Mesodermal cell (in vitro differentiated cells): Measurements from ENCODE around the gene HIBCH.

Experiments
- H3K27ac ChIP-seq: 2 replicates; pipeline ENCODE4 v1.7.0; 2013; ENCODE audit warnings: mild to moderate bottlenecking, low read depth, low read length, moderate library complexity; ENCODE audit not compliant: severe bottlenecking
- H3K36me3 ChIP-seq: 2 replicates; pipeline ENCODE4 v1.7.1; 2013; ENCODE audit warnings: mild to moderate bottlenecking, low read length, moderate library complexity; ENCODE audit not compliant: control insufficient read depth, insufficient read depth
- H3K4me1 ChIP-seq: one replicate; pipeline ENCODE4 v1.7.1; 2013; ENCODE audit warnings: mild to moderate bottlenecking, low read length; ENCODE audit not compliant: insufficient read depth, control insufficient read depth, poor library complexity, severe bottlenecking
- H3K4me3 ChIP-seq: 2 replicates; pipeline ENCODE4 v1.7.0; 2013; ENCODE audit warnings: low read length, control low read depth, mild to moderate bottlenecking; ENCODE audit not compliant: insufficient read depth, poor library complexity, severe bottlenecking; ENCODE audit errors: extremely low read depth
- H3K9me3 ChIP-seq: 2 replicates; pipeline ENCODE4 v1.7.1; 2013; ENCODE audit warnings: mild to moderate bottlenecking, low read length, moderate library complexity; ENCODE audit not compliant: control insufficient read depth
- WGBS, 2 experiments: methylation state at CpG; one replicate each; pipeline ENCODE4 v1.1.5; 2013; ENCODE audit warnings: missing lambda C conversion rate in 2 of 2; ENCODE audit not compliant: insufficient coverage in 2 of 2; 5-methylcytosine and 5-hydroxymethylcytosine counted together

The HIBCH gene

GRCh38 chr2:190209559-190209958 is 110.1 kb downstream of the HIBCH start:
- Histone ChIP-seq H3K9me3 (no peaks in the 10 kb centered on the region), H3K4me3 (no peak overlapping the region), H3K4me1 (no peaks in the 10 kb centered on the region), H3K36me3 (peaks cover 12% of the 10 kb centered on the region), H3K27ac (no peak overlapping the region)
- WGBS, 2 experiments = 92 to 96% methylated on average over 3 to 4 of the region's 5 CpGs

DNA sequence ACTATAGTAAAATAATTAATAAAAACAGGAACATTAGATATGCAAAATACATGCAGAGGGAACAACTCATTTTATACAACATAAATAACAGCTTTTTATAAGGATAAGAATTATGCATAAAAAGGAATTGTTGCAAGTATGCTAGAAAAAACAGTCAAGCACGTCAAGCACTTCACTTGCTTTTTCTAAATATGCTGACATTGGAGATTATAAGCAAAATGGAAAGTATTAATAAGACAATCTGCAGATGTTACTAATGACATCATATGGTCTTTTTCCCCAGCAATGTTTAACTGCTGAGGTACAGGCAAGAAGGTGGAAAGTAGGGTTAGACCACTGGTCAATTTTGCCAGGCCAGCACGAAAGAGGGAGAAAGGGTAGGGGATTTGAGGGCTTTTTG is 111.7 kb downstream of the HIBCH start:
- 82 to 90% methylated on average over 1 to 2 of the region's 2 CpGs for WGBS, 2 experiments
- Histone ChIP-seq H3K4me3 (no peak overlapping the region), H3K36me3 (peaks cover 5% of the 10 kb centered on the region), H3K4me1 (no peaks in the 10 kb centered on the region), H3K27ac (no peak overlapping the region), H3K9me3 (no peaks in the 10 kb centered on the region)

- peaks cover 6% of the 10 kb centered on the region for H3K36me3 ChIP-seq
- H3K9me3 ChIP-seq = no peaks in the 10 kb centered on the region
- no peak overlapping the region for H3K27ac ChIP-seq
- H3K4me3 ChIP-seq = no peak overlapping the region
- H3K4me1 ChIP-seq = no peaks in the 10 kb centered on the region
- no CpG with 5 or more reads among the region's 4 CpGs for WGBS, 2 experiments
Measured at GRCh38 chr2:190205657-190206056, 114.0 kb downstream of the HIBCH start.

- Histone ChIP-seq H3K36me3 (peaks cover 14% of the 10 kb centered on the region), H3K4me1 (no peaks in the 10 kb centered on the region), H3K9me3 (no peaks in the 10 kb centered on the region), H3K4me3 (no peak overlapping the region), H3K27ac (no peak overlapping the region)
- WGBS, 2 experiments = 89 to 91% methylated on average over 1 of the region's 1 CpG
Measured at GRCh38 chr2:190202604-190203003, 117.0 kb downstream of the HIBCH start.

- Histone ChIP-seq H3K27ac (no peak overlapping the region), H3K9me3 (no peaks in the 10 kb centered on the region), H3K36me3 (peaks cover 20% of the 10 kb centered on the region), H3K4me1 (no peaks in the 10 kb centered on the region), H3K4me3 (no peak overlapping the region)
Measured at GRCh38 chr2:190202018-190202417, 117.6 kb downstream of the HIBCH start.

- H3K9me3 ChIP-seq = no peaks in the 10 kb centered on the region
- WGBS, 2 experiments = no CpG with 5 or more reads among the region's 1 CpG
- no peaks in the 10 kb centered on the region for H3K4me1 ChIP-seq
- peaks cover 21% of the 10 kb centered on the region for H3K36me3 ChIP-seq
- no peak overlapping the region for H3K4me3 ChIP-seq
- no peak overlapping the region for H3K27ac ChIP-seq
Measured at GRCh38 chr2:190200603-190201002, 119.0 kb downstream of the HIBCH start.

DNA sequence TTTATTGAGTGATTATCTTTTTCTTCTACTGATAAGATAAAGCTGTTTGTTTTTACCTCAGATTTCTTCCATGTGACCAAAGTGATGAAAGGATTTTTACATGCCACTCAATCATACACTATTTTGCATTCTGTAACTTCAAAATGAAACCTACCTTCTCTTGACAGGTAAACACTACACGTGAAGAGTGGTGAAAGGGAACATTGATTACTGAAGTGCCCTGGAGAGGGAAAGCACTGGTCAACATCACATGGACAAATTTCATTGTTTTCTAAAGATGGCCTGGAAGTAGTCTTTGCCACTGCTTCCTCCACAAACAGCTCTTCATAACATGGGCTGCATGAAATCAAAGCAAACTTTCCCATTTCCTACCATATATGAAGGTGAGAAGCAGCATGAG is 120.1 kb downstream of the HIBCH start:
- H3K4me3 ChIP-seq = no peak overlapping the region
- no peaks in the 10 kb centered on the region for H3K4me1 ChIP-seq
- no CpG with 5 or more reads among the region's 1 CpG for WGBS, 2 experiments
- H3K27ac ChIP-seq = no peak overlapping the region
- H3K36me3 ChIP-seq = peaks cover 21% of the 10 kb centered on the region
- H3K9me3 ChIP-seq = no peaks in the 10 kb centered on the region

GRCh38 chr2:190199109-190199508 is 120.5 kb downstream of the HIBCH start:
- Histone ChIP-seq H3K9me3 (no peaks in the 10 kb centered on the region), H3K4me3 (no peak overlapping the region), H3K4me1 (no peaks in the 10 kb centered on the region), H3K27ac (no peak overlapping the region), H3K36me3 (peaks cover 21% of the 10 kb centered on the region)
- 71 to 75% methylated on average over 2 of the region's 2 CpGs for WGBS, 2 experiments

- H3K4me3 ChIP-seq = no peak overlapping the region
- H3K36me3 ChIP-seq = peaks cover 15% of the 10 kb centered on the region
- WGBS, 2 experiments = 84 to 88% methylated on average over 4 of the region's 5 CpGs
- no peaks in the 10 kb centered on the region for H3K9me3 ChIP-seq
- H3K27ac ChIP-seq = no peak overlapping the region
- H3K4me1 ChIP-seq = no peaks in the 10 kb centered on the region
Measured at GRCh38 chr2:190197143-190197720, 122.4 kb downstream of the HIBCH start.

DNA sequence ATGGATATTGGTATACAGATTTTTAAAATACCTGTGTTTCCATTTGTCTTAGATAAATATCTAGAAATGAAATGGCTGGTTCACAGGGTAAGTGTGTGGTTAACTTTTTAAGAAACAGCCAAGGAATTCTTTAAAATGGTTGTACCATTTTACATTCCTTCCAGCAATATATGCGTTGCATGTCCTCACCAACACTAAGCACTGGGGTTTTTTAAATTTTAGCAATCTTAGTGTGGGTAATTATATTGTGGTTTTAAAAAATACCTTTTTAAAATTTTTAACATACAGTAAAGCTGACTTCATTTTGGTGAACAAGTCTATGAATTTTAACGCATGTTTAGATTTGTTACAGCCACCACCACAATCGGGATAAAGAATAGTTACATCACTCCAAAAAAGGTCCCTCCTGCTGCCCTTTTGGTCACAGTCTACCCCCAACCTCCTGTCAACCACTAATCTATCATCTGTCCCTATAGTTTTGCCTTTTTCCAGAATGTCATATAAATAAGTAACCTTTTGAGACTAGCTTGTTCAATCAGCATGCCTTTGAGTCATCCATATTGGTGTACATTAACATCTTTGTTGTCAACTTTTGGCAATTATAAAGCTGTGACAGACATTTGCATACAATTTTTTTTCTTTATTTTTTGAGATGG is 129.0 kb downstream of the HIBCH start:
- H3K4me1 ChIP-seq = no peaks in the 10 kb centered on the region
- no peaks in the 10 kb centered on the region for H3K36me3 ChIP-seq
- no peak overlapping the region for H3K4me3 ChIP-seq
- whole genome bisulfite sequencing, 2 experiments = 100% methylated on average over 1 of the region's 3 CpGs
- H3K9me3 ChIP-seq = no peaks in the 10 kb centered on the region
- H3K27ac ChIP-seq = no peak overlapping the region

DNA sequence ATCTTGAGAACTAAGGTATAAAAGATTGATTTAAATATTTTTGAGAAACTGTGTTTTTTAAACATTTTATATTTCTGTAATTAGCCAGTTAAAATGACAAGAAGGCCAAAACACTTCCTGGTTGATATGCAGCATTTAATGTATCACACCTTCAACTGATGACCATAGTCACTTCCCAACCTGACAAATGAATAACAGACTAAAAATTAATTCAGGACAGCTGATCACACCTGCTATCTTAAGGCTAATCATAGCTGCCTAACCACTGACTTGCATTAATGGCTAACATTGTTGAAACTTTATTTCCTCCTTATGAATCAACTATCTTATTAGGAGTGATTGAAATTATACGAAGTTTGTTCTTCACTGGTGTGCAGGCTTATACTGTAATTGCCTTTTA is 131.3 kb downstream of the HIBCH start:
- Histone ChIP-seq H3K36me3 (no peaks in the 10 kb centered on the region), H3K9me3 (no peaks in the 10 kb centered on the region), H3K4me3 (no peak overlapping the region), H3K27ac (no peak overlapping the region), H3K4me1 (no peaks in the 10 kb centered on the region)
- WGBS, 2 experiments = no CpG with 5 or more reads among the region's 1 CpG
